GM21447 (cell line): ENCODE data around the gene ALDH1A1.

Experiments
- ATAC-seq: cut with Tn5 transposase; IDR thresholded peaks from one replicate; pipeline ENCODE4 v1.9.1; 2021; ENCODE audit not compliant: unreplicated experiment

ALDH1A1 gene

DNA sequence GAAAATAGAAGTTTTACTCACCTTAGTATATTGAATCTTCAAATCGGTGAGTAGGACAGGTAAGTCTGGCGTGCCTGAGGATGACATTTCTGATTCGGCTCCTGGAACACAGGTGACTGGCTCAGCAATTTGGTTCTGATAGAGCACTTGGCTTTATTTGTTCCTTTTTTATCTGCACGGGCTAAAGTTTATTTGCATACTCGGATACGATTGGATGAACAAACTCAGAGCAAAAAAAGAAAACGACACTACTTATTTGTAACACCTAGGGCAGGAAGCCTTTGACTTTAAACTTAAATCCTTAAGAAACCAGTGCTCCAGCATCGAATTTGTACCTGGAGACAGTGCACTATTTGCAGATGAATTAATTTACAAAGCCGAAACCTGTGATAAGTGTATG lies at the start of gene ALDH1A1:
Gene ALDH1A1 (minus strand): TSS at position 140 of the 400 bp plus-strand sequence. CDS start 53 bp downstream, at position 87.
- no peak for ATAC-seq

DNA sequence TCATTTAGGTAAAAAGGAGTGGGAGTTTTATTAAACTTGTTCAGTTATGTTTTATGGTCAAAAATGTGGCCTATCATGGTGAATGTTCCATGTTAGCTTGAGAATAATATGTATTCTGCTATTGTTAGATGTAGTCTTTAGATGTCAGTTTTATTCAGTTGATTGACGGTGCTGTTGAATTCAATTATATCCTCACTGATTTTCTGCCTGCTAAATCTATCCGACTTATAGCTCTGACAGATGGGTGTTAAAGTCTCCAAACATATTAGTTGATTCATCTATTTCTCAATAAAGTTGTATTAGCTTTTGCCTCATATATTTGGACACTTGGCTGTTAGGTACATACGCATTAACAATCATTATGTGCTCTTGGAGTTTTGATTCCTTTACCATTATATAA lies 49.0 kb upstream of the ALDH1A1 start:
- no peak for ATAC-seq

GRCh38 chr9:72998363-72998762 lies 45.5 kb upstream of the ALDH1A1 start:
- ATAC-seq = no peak

GRCh38 chr9:72997387-72997995 lies 44.6 kb upstream of the ALDH1A1 start:
- no peak for ATAC-seq

GRCh38 chr9:72996684-72997314 lies 43.9 kb upstream of the ALDH1A1 start:
- ATAC-seq = no peak

DNA sequence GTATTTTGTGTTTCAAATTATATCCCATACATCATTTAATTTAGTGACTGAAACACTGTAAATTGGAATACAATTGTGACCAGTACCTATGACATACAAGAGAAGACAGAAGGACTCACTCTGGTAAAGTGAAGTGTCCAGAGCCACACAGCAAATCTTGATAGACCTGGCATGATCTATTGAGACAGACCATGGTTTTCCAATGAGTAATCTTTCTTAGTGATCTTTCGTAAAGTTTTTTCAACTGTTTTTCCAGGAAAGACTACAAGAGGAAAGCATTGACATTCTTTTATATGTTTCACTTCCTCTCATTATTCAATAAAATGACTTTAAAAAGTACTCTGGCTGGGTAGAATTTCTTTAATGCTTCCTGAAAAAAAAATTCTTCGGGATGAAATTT lies 43.3 kb upstream of the ALDH1A1 start:
- no peak for ATAC-seq

DNA sequence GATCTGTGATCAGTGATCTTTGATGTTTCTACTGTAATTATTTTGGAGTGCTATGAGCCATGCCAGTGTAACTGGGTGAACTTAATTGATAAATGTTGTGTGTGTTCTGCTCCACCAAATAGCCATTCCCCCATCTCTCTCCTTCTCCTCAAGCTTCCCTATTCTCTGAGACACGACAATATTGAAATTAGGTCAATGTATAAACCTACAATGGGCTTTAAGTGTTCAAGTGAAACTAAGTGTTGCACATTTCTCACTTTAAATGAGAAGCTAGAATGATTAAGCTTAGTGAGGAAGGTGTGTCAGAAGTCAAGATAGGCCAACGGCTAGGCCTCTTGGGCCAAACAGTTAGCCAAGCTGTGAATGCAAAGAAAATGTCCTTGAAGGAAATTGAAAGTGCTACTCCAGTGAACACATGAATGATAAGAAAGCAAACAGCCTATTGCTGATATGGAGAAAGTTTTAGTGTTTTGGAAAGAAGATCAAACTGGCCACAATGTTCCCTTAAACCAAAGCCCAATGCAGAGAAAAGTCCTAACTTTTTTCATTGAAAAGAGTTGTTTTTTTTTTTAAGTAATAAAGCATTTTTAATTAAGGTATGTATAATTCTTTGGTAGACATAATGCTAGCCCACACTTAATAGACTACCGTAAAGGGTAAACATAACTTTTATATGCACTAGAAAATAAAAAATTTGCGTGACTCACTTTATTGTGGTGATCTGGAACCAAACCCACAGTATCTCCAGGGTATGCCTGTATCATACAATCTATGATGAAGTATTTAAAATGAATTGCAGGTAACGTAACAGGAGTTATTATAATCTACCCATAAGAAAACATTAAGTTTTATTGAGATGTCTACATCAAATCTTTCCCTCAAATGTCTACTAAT lies 42.5 kb upstream of the ALDH1A1 start:
- ATAC-seq = no peak

GRCh38 chr9:72991772-72992171 lies 38.9 kb upstream of the ALDH1A1 start:
- no peak for ATAC-seq

- no peak for ATAC-seq
Observed at GRCh38 chr9:72990397-72991182, 37.7 kb upstream of the ALDH1A1 start.

DNA sequence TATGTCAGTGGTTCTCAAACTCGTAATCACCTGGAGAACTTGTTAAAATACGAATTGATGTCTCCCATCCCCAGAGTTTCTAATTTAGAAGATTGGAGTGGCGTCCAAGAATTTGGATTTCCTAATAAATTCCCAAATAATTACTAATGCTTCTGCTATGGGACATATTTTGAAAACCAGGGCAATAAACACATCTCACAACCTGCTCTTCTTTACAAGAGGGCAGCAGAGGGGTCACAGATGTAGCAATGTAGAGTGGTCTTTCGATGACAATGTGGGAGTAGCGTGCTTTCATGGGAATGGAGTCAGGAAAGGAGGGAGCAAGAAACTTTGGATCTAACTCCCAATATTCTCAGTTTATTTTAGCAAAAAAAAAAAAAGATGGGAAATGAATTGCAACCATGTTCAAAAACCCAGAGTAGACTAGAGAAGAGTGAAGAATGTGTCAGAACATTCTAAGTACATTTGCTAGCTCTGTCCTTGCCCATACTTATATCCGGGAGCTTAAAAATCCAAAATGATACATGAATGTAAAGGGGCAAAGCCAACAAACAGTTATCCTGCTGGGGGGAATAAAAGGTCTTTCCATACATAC lies 33.8 kb upstream of the ALDH1A1 start:
- ATAC-seq = no peak

DNA sequence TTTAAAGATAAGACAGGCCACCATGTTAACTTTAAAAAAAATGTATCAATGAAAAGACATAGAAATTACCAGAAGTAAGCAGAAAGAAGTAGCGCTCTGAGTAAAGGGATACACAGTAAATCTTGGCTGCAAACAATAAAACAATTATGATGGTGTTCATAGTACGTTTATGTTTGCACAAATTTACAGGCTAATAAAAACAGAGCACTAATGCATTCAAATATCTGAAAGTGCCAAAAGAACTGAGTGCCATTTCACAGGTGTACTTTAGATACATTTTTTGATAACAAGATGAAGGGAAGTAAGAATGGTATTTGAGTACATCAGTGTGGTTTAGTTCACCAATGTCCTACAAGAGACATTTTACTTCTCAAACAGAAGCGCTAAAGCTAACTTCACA lies 32.9 kb upstream of the ALDH1A1 start:
- no peak for ATAC-seq

DNA sequence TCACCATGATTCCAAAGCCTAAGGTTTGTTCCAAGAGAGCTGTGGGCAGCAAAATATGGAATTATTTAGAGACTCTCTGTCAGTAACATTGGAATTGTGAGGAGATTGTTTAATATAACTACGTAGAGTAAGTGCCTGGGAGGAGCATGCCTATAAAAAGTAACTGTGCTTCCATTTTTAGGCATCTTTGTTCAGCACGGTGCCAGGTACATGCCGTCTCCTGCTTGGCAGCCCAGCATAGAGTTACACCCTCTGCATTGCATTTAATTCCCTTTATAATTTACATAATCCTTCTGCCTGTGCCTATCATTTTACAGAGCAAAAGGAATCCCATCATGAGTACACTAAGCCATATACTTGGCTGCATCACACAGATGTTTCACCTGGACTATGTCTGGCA lies 32.1 kb upstream of the ALDH1A1 start:
- ATAC-seq = no peak

GRCh38 chr9:72984226-72984947 lies 31.5 kb upstream of the ALDH1A1 start:
- ATAC-seq = no peak

DNA sequence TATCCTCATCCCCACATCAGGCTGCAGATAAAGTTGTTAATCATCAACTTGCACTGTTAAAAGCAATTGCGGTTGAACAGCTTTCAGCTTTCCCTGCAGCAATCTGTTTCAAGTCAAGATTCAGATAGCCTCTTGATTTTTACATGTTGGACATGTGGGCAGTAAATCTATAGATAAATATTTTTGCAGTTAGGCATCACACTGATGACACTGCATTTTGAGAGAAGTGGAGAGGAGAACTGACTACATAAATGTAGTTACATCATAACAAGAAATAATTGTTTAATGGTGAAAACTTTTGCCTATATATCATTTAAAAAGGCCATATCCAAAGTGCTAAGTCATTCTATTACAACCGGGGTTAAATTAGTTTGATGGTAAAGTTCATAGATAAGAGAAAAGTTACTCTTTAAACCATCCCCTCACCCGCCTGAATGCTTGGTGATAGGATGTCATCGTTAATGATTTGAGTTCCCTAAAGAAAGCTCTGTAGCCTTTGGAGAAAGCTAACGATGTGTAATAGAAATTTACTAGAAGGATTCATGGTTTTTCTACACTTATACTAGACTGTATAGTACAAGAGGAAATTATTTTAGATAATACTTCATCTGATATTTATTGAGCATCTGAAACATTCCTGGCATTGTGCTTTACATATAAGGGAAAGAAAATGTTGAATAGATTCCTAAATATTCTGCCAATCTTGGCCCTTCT lies 30.8 kb upstream of the ALDH1A1 start:
- ATAC-seq = no peak

- ATAC-seq = no peak
Observed at GRCh38 chr9:72983056-72983455, 30.2 kb upstream of the ALDH1A1 start.

- ATAC-seq = no peak
Observed at GRCh38 chr9:72982146-72982799, 29.4 kb upstream of the ALDH1A1 start.

DNA sequence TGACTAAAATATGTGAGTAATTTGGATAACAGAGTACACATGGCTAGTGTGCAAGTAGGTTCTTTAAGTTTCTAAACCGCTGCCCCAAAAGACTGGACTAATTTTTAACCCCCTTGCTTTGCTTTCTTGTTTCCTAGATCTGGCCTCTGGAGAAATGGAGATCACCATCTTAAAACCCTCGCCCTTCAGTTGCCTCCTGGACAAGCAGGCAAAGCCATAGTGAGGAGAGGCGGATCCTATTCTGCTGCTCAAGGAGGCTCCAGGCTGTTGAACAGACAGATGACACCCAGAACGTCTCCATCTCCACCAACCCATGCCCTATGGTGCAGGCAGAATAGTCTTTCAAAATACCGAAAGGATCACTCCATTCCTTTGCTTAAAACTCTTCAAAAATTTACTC lies 28.6 kb upstream of the ALDH1A1 start:
- no peak for ATAC-seq

GRCh38 chr9:72980600-72981265 lies 27.9 kb upstream of the ALDH1A1 start:
- no peak for ATAC-seq
